A549 (cell line): ENCODE measurements around the gene UROC1. TPM values are rescaled to one million over a fixed set of nuclear protein-coding genes. Genes with fewer than 3 reads are reported as not detected.

Source experiments
- ATAC-seq, 2 experiments: fragments of 200-7000 bp in 1 of 2; fragments of >200 bp in 1 of 2; cut with Nextera tagmentation in 1 of 2; cut with Tn5 transposase in 1 of 2; 3 replicates each; pipeline versions ENCODE4 v1.8.0 to v1.9.1; 2018 to 2020; ENCODE audit warnings: mild to moderate bottlenecking in 1 of 2, moderate library complexity in 1 of 2
- CTCF ChIA-PET: fragments of 300-600 bp; sonication (Branson Sonifier 250); formaldehyde crosslinking; extraction: SDS; loops from one replicate; lab custom pipeline; 2021; ENCODE audit warnings: antibody characterized with exemption, inconsistent platforms; lab: Yijun Ruan, JAX
- POLR2A ChIA-PET: fragments of 350-600 bp; formaldehyde crosslinking; extraction: SDS; loops from one replicate; lab custom pipeline; 2021; ENCODE audit warnings: antibody characterized with exemption, inconsistent platforms; lab: Yijun Ruan, JAX
- DNase-seq, 2 experiments: peaks; one replicate each; pipeline versions ENCODE4 v3.0.0 to v3.0.0-alpha.2; 2011 to 2016; ENCODE audit warnings: low read depth in 1 of 2, low spot score in 1 of 2
- FAIRE-seq: peaks from 2 replicates; lab custom pipeline; 2011; peaks lifted over from hg19 to GRCh38; lab: Jason Lieb, UNC
- H3K27ac ChIP-seq, 2 experiments: fragments of >200 bp; sonication (Bioruptor Twin); formaldehyde crosslinking; 3 replicates each; pipeline ENCODE4 v1.5.1; 2016 to 2017
- H3K4me1 ChIP-seq: fragments of >200 bp; sonication (Bioruptor Twin); formaldehyde crosslinking; 3 replicates; pipeline ENCODE4 v1.6.1; 2016
- H3K4me2 ChIP-seq: fragments of >200 bp; sonication (Bioruptor Twin); formaldehyde crosslinking; 3 replicates; pipeline ENCODE4 v1.6.1; 2016
- H3K4me3 ChIP-seq: fragments of >200 bp; sonication (Bioruptor Twin); formaldehyde crosslinking; 3 replicates; pipeline ENCODE4 v1.5.1; 2016
- H3K9me3 ChIP-seq: fragments of >200 bp; sonication (Bioruptor Twin); formaldehyde crosslinking; 3 replicates; pipeline ENCODE4 v1.6.1; 2016
- BCL3 ChIP-seq: fragments of >200 bp; sonication (Bioruptor Twin); formaldehyde crosslinking; IDR thresholded peaks from 3 replicates; pipeline ENCODE4 v1.6.1; 2016
- BHLHE40 ChIP-seq: IDR thresholded peaks from 2 replicates; pipeline ENCODE4 v1.6.1; 2012; ENCODE audit warnings: low read depth, low read length, inconsistent platforms
- CBX2 ChIP-seq: fragments of 200-600 bp; sonication (generic); IDR thresholded peaks from 2 replicates; pipeline ENCODE4 v1.6.1; 2016; ENCODE audit warnings: low read depth, mild to moderate bottlenecking, borderline replicate concordance
- CEBPB ChIP-seq, 2 experiments: fragments of >200 bp in 1 of 2; sonication (Bioruptor Twin) in 1 of 2; formaldehyde crosslinking in 1 of 2; IDR thresholded peaks; 2 replicates each; pipeline ENCODE4 v1.6.1; 2012 to 2016
- CHD2 ChIP-seq: fragments of 150-350 bp; IDR thresholded peaks from 2 replicates; pipeline ENCODE4 v1.6.1; 2014; ENCODE audit warnings: low read length; ENCODE audit not compliant: partially characterized antibody
- E2F6 ChIP-seq: IDR thresholded peaks from 2 replicates; pipeline ENCODE4 v1.6.1; 2012; ENCODE audit warnings: low read depth, borderline replicate concordance
- EHMT2 ChIP-seq: fragments of 200-600 bp; sonication (generic); IDR thresholded peaks from 2 replicates; pipeline ENCODE4 v1.6.1; 2016; ENCODE audit warnings: antibody characterized with exemption, low read depth, mild to moderate bottlenecking, moderate library complexity
- ELK1 ChIP-seq: fragments of 150-350 bp; IDR thresholded peaks from 2 replicates; pipeline ENCODE4 v1.6.1; 2014; ENCODE audit warnings: low read depth, mild to moderate bottlenecking, low read length
- EP300 ChIP-seq, 2 experiments: fragments of >200 bp; sonication (Bioruptor Twin); formaldehyde crosslinking; IDR thresholded peaks; 2 replicates in 1 of 2; 3 replicates in 1 of 2; pipeline ENCODE4 v1.6.1; 2016 to 2017
- ESRRA ChIP-seq: fragments of 150-350 bp; IDR thresholded peaks from 2 replicates; pipeline ENCODE4 v1.6.1; 2014; ENCODE audit warnings: mild to moderate bottlenecking, low read length, borderline replicate concordance
- FOSL2 ChIP-seq, 2 experiments: fragments of 450-650 bp in 1 of 2; fragments of >200 bp in 1 of 2; sonication (Bioruptor Twin) in 1 of 2; formaldehyde crosslinking; IDR thresholded peaks; 2 replicates each; pipeline versions ENCODE4 v1.5.0 to v1.6.1; 2016 to 2020; ENCODE audit warnings: mild to moderate bottlenecking in 1 of 2, moderate library complexity in 1 of 2
- FOXS1 ChIP-seq: fragments of 250-450 bp; sonication (Bioruptor Pico); IDR thresholded peaks from 2 replicates; pipeline ENCODE4 v1.5.0; 2020; ENCODE audit warnings: mild to moderate bottlenecking, moderate library complexity
- HDAC2 ChIP-seq: fragments of 200-600 bp; sonication (generic); IDR thresholded peaks from 2 replicates; pipeline ENCODE4 v1.6.1; 2016
- HOXB5 ChIP-seq: fragments of 250-450 bp; sonication (Bioruptor Pico); IDR thresholded peaks from 2 replicates; pipeline ENCODE4 v1.5.0; 2020; ENCODE audit warnings: mild to moderate bottlenecking, moderate library complexity
- JUN ChIP-seq, 2 experiments: fragments of >200 bp; sonication (Bioruptor Twin); formaldehyde crosslinking; IDR thresholded peaks; 2 replicates in 1 of 2; 3 replicates in 1 of 2; pipeline ENCODE4 v1.6.1; 2016 to 2017
- JUNB ChIP-seq: fragments of >200 bp; sonication (Bioruptor Twin); formaldehyde crosslinking; IDR thresholded peaks from 2 replicates; pipeline ENCODE4 v1.6.1; 2016
- KDM5A ChIP-seq: fragments of 200-600 bp; sonication (generic); IDR thresholded peaks from 2 replicates; pipeline ENCODE4 v1.6.1; 2016; ENCODE audit warnings: antibody characterized with exemption, mild to moderate bottlenecking
- MAZ ChIP-seq: fragments of 150-350 bp; IDR thresholded peaks from 2 replicates; pipeline ENCODE4 v1.6.1; 2014; ENCODE audit warnings: antibody characterized with exemption, low read depth, low read length, borderline replicate concordance
- MYC ChIP-seq: IDR thresholded peaks from 2 replicates; pipeline ENCODE4 v1.6.1; 2012; ENCODE audit warnings: mild to moderate bottlenecking, inconsistent platforms, low read length, improper control_type of control experiment, borderline replicate concordance
- PBX3 ChIP-seq: IDR thresholded peaks from 2 replicates; pipeline ENCODE4 v1.6.1; 2012
- POLR2A ChIP-seq: IDR thresholded peaks from 2 replicates; pipeline ENCODE4 v1.6.1; 2012; ENCODE audit warnings: mild to moderate bottlenecking, low read length
- RCOR1 ChIP-seq: fragments of 150-350 bp; IDR thresholded peaks from 2 replicates; pipeline ENCODE4 v1.6.1; 2014; ENCODE audit warnings: antibody characterized with exemption, low read length, low read depth
- REST ChIP-seq: fragments of 200-600 bp; sonication (generic); IDR thresholded peaks from 2 replicates; pipeline ENCODE4 v1.6.1; 2016; ENCODE audit warnings: antibody characterized with exemption, mild to moderate bottlenecking, moderate library complexity
- RFX5 ChIP-seq: fragments of 450-650 bp; IDR thresholded peaks from 2 replicates; pipeline ENCODE4 v1.7.1; 2014; ENCODE audit warnings: antibody characterized with exemption, mild to moderate bottlenecking, moderate library complexity
- ZC3H11A ChIP-seq: fragments of 450-650 bp; IDR thresholded peaks from 2 replicates; pipeline ENCODE4 v1.6.1; 2014; ENCODE audit warnings: antibody characterized with exemption, mild to moderate bottlenecking
- WGBS: methylation state at CpG from one replicate; pipeline ENCODE4 v1.1.6; 2017; ENCODE audit errors: missing lambda C conversion rate; 5-methylcytosine and 5-hydroxymethylcytosine counted together
- polyA plus RNA-seq, 4 experiments: library from polyadenylated mRNA; depleted of rRNA in 3 of 4; stranded (reverse); fragments of >200 nt; fragmentation: RNase III in 1 of 4; extraction: RNeasy Plus Mini Kit Qiagen cat#74134 plus additional on column Dnase treatment in 1 of 4; gene quantifications; 2 replicates in 3 of 4; 3 replicates in 1 of 4; pipeline ENCODE4 v1.2.3, GENCODE V29; 2011 to 2017

Gene UROC1
- polyA plus RNA-seq, 2 of the 4 experiments (the other 2 are of a cell fraction), result not detected

- H3K27ac ChIP-seq, result no peak overlapping the region
- no peak for TF ChIP-seq FOSL2 (IDR thresholded peaks at IDR 0.05)
- TF ChIP-seq FOSL2 (CRISPR knock-in tag; IDR thresholded peaks at IDR 0.05), result no peak
- no peak for TF ChIP-seq POLR2A
- TF ChIP-seq PBX3, result no peak
- TF ChIP-seq ZC3H11A, result no peak
- TF ChIP-seq RCOR1, result no peak
- no peak for TF ChIP-seq JUN (IDR thresholded peaks at IDR 0.05)
- no peak for TF ChIP-seq CEBPB (IDR thresholded peaks at IDR 0.05)
- no peak for TF ChIP-seq MYC
- no peak for TF ChIP-seq CHD2
- no peak for FAIRE-seq
- no peaks in the 10 kb centered on the region for H3K4me1 ChIP-seq
- ChIA-PET CTCF (no interaction called here), POLR2A (no interaction called here)
- H3K4me3 ChIP-seq, result no peak overlapping the region
- no peak for DNase-seq
- 74% methylated on average over 8 of the region's 14 CpGs for WGBS
- ATAC-seq, result no peak
- H3K9me3 ChIP-seq, result no peaks in the 10 kb centered on the region
- H3K4me2 ChIP-seq, result no peak overlapping the region
Observed at GRCh38 chr3:126483321-126483761, 34.2 kb downstream of the UROC1 start.

GRCh38 chr3:126482503-126483255 lies 34.9 kb downstream of the UROC1 start:
- no peak for FAIRE-seq
- DNase-seq, result no peak
- Histone ChIP-seq H3K9me3 (no peaks in the 10 kb centered on the region), H3K4me1 (no peaks in the 10 kb centered on the region), H3K27ac (no peak overlapping the region), H3K4me2 (no peak overlapping the region), H3K4me3 (no peak overlapping the region)
- POLR2A ChIA-PET, result no interaction called here
- ATAC-seq, result no peak
- WGBS, result 79% methylated on average over 12 of the region's 15 CpGs
- no peak for TF ChIP-seq E2F6
- no peak for TF ChIP-seq CBX2
- TF ChIP-seq POLR2A, result no peak
- TF ChIP-seq HDAC2, result no peak
- TF ChIP-seq BCL3, result no peak
- no peak for TF ChIP-seq MAZ
- TF ChIP-seq BHLHE40, result no peak
- no peak for TF ChIP-seq EP300 (IDR thresholded peaks at IDR 0.05)
- no peak for TF ChIP-seq JUNB
- no peak for TF ChIP-seq HOXB5 (CRISPR knock-in tag)
- no peak for TF ChIP-seq ELK1
- TF ChIP-seq REST, result no peak
- TF ChIP-seq JUN (IDR thresholded peaks at IDR 0.05), result no peak
- no peak for TF ChIP-seq RFX5
- TF ChIP-seq FOXS1, result no peak
- no peak for TF ChIP-seq KDM5A
- TF ChIP-seq EHMT2, result no peak
- TF ChIP-seq ESRRA, result no peak
- TF ChIP-seq, all 56 proteins: peak for 0
- CTCF ChIA-PET, result no interaction called here
